ENCODE data around the gene FADS2.

The FADS2 gene

DNA sequence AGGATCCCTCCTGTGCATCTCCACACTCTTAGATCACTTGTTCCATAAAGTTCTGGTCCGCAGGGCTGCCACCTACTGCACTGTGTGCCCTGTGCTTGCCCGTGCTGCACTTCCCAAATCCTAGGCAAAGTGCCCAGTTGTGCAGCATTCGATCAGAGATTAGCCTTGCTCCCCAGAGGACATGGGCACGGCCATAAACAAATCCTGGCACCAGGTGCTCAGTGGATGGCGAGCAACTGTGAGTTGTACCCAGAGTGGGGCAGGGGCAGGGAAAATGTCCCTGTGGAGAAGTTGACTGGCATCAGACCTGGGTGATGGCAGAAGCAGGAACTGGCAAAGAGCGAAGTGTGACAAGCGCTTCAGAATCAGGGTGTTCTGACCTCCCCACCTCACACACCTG is 4.7 kb downstream of the FADS2 start:
- TF ChIP-seq, protein P1, sequence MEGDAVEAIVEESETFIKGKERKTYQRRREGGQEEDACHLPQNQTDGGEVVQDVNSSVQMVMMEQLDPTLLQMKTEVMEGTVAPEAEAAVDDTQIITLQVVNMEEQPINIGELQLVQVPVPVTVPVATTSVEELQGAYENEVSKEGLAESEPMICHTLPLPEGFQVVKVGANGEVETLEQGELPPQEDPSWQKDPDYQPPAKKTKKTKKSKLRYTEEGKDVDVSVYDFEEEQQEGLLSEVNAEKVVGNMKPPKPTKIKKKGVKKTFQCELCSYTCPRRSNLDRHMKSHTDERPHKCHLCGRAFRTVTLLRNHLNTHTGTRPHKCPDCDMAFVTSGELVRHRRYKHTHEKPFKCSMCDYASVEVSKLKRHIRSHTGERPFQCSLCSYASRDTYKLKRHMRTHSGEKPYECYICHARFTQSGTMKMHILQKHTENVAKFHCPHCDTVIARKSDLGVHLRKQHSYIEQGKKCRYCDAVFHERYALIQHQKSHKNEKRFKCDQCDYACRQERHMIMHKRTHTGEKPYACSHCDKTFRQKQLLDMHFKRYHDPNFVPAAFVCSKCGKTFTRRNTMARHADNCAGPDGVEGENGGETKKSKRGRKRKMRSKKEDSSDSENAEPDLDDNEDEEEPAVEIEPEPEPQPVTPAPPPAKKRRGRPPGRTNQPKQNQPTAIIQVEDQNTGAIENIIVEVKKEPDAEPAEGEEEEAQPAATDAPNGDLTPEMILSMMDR (IDR thresholded peaks at IDR 0.05; ENCODE audit: insufficient read depth, low read depth, low read length, missing control alignments): no peak
- DNase-seq (ENCODE audit: low read depth): no peak
- H3K4me3 ChIP-seq (ENCODE audit: low read length): no peak overlapping the region

DNA sequence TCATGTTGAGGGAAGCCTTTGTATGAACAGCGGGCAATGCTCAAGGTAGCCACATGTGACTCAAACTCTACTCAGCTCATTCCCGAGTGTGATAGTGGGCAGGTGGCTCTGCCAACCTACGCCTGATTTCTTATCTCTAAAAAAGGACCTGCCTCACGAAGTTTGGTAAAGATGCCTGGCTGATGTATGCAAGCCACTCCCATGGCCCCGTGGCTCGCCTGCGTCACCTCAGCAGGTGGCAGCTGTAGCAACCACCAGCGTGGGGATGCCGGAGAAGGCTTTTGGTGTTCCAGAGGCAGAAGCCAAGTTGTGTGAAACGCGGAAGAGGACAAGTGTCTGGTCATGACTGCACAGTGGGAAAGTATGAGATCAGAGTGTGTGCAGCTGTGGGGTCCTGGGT is 5.4 kb downstream of the FADS2 start:
- no peak overlapping the region for H3K4me3 ChIP-seq (ENCODE audit: low read length)
- TF ChIP-seq, protein P1 (IDR thresholded peaks at IDR 0.05; ENCODE audit: insufficient read depth, low read depth, low read length, missing control alignments): no peak
- DNase-seq (ENCODE audit: low read depth): no peak

DNA sequence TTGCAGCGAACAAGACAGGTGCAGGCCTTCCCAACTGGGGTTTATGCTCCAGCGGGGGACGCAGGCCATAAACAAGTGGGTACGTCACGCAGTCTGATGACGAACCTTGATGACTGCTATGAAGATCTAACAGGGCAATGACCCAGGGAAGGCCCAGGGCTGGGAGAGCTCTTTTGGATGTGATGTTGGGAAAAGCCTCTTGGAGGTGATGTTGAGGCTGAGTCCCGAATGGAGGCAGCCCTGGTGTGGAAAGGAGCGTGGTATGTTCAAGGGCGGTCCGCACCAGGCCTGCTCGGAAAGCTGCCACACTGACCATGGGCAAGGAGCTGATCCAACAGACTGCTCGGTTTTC is 5.8 kb downstream of the FADS2 start:
- DNase-seq (ENCODE audit: low read depth): no peak
- TF ChIP-seq, protein P1 (IDR thresholded peaks at IDR 0.05; ENCODE audit: insufficient read depth, low read depth, low read length, missing control alignments): no peak
- H3K4me3 ChIP-seq (ENCODE audit: low read length): no peak overlapping the region

DNA sequence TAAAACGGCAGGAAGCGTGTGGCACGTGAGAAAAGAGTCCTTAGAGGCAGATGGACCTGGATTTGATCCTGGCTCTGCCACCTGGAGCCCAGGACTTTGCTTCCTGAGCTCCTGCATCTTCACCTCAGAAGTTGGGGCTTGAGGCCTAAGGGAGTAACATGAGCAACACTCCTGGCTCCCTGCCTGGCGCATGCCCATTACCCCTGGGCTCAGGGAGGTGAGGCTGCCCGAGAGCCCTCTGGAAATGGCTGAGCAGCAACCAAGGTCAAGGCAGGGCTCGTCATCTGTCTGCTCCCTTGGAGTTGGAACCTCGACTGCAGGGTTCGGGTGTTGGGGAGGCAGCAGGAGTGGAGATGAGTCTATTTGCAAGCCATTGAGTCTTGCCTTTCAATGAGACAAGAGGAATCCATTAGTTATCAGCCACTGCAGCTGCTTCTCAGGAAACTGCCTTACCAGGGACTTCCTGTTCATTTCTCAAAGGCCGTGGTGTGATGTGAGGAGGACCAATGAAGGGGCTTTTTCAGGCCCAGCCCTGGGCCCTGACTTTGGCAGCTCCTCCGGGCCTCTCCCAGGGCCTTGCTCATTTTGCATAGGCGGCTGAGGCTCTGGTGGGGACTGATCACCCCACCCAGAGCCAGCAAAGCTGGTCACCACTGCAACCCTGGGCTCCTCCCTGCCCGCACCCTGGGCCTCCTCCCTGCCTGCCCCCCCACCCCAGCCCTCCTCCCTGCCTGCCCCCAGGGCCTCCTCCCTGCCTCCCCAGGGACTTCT is 6.4 kb downstream of the FADS2 start:
- no peak overlapping the region for H3K4me3 ChIP-seq (ENCODE audit: low read length)
- TF ChIP-seq, protein P1 (IDR thresholded peaks at IDR 0.05; ENCODE audit: insufficient read depth, low read depth, low read length, missing control alignments): no peak
- no peak for DNase-seq (ENCODE audit: low read depth)

DNA sequence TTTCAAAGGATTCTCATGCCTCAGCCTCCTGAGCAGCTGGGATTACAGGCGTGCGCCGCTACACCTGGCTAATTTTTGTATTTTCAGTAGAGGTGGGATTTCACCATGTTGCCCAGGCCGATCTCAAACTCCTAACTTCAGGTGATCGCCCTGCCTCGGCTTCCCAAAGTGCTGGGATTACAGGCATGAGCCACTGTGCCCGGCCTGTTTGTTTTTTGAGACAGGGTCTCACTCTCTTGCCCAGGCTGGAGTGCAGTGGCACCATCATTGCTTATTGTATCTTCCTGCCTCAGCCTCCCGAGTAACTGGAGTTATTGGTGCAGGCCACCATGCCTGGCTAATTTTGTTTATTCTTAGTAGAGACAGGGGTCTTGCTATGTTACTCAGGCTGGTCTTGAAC is 8.1 kb downstream of the FADS2 start:
- TF ChIP-seq, protein P1 (IDR thresholded peaks at IDR 0.05; ENCODE audit: insufficient read depth, low read depth, low read length, missing control alignments): no peak
- DNase-seq (ENCODE audit: low read depth): no peak
- H3K4me3 ChIP-seq (ENCODE audit: low read length): no peak overlapping the region

DNA sequence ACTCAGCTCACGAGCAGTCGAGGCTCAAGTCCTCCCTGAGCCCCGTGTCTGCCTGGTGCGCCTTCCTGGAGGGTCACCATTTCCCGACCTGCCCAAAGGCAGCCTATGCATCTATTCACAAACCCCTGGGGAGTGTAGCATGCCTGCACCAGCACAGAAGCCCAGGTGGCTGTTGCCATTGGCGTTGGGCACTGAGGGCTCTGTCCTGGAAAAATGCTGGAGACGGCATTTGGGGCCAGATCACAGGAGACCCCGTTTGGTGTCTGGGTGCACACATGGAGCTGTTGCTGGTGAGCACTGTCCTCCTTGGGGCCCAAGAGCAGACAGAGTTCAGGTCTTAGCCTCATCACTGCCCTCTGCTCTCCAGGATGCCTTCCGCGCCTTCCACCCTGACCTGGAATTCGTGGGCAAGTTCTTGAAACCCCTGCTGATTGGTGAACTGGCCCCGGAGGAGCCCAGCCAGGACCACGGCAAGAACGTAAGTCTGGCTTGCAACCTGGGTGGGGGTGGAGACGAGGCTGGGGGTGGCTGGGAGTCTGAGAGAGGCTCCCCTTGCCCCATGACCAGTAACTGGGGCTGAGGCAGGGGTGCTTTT is 9.4 kb downstream of the FADS2 start:
- DNase-seq (ENCODE audit: low read depth): no peak
- no peak overlapping the region for H3K4me3 ChIP-seq (ENCODE audit: low read length)
- TF ChIP-seq, protein P1 (IDR thresholded peaks at IDR 0.05; ENCODE audit: insufficient read depth, low read depth, low read length, missing control alignments): no peak

DNA sequence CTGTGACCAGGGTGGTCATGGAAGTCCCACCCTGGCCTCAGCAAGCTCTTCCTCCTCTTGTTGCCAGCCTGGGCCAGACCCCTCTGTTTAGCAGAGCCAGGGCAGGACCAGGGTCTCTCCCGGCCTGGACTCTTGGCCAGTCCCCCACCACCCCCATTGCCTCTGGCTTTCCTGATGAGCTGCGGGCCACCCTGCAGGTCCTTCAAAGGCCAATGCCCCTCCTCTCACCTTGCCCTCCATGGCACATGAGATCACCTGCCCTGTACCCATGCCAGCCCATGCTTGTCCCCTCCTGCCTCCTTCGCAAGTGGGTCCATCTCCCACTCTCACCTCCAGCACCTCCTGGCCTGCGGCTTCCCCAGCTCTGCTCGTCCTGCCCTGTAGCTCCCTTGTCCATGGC is 10.4 kb downstream of the FADS2 start:
- DNase-seq (ENCODE audit: low read depth): no peak
- TF ChIP-seq, protein P1 (IDR thresholded peaks at IDR 0.05; ENCODE audit: insufficient read depth, low read depth, low read length, missing control alignments): no peak

More for the DNA sequence above, 10.4 kb downstream of the FADS2 start:
- H3K4me3 ChIP-seq (ENCODE audit: low read length): no peak overlapping the region
